Measurements from ENCODE around the gene WNT16.

GRCh38 chr7:121313793-121314676, 14.8 kb upstream of the WNT16 start:
- TF ChIP-seq GATA2 (IDR thresholded peaks at IDR 0.05; ENCODE audit: low read depth, low read length) (no peak), GATA3 (IDR thresholded peaks at IDR 0.05; ENCODE audit: low read depth, low read length) (no peak)
